ENCODE results near the gene SYNJ2BP. TPM values are rescaled to one million over a fixed set of nuclear protein-coding genes. Genes with fewer than 3 reads are reported as not detected.
A peak's percentile ranks its signal among the peaks of the same experiment; 100 is the strongest.

SYNJ2BP gene
- 42.3 TPM for total RNA-seq
- long read RNA-seq, full-length matches to known transcripts = 21 of 28 reads
- long read RNA-seq, partial matches to known transcripts = 0 of 28 reads
- long read RNA-seq, other reads (novel, unspliced or antisense) = 7 of 28 reads

GRCh38 chr14:70416725-70417349 lies at the start of gene SYNJ2BP:
Gene SYNJ2BP (minus strand): TSS chr14:70417090. CDS start chr14:70416963, 127 bp downstream.
- intact Hi-C loops (cut with DNase I) = no loop called here
- H3K27ac ChIP-seq = peak within 1 kb of the TSS; percentile 81
- H3K27me3 ChIP-seq = no peaks in the 10 kb centered on the region
- H3K36me3 ChIP-seq = no peaks in the 10 kb centered on the region
- H3K4me3 ChIP-seq = peak within 1 kb of the TSS; percentile 94
- ATAC-seq = peak; percentile 99
- no peak for TF ChIP-seq CTCF (IDR thresholded peaks at IDR 0.05)
- no peaks in the 10 kb centered on the region for H3K9me3 ChIP-seq
- DNase-seq = peak; percentile 89
- H3K4me1 ChIP-seq = peaks cover 14% of the 10 kb centered on the region

DNA sequence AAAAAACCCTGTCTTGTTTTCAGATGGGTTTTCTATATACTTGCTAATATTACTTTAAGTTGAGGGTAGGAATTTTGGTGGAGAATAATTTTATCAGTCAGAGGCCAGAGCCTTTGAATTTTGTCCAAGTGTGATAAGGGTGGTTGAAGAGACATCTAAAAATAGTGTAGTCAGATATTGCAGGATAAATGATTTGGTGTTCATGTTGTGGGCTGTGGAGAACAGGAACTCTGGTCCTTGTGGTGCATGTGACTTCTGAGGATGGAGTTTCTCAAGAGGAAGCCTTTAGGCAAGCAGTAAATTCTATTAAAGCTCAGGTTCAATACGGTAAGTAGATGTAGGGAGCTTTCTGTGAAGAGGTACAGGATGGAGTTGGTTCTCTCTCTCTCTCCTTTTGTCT lies 37.8 kb upstream of the SYNJ2BP start:
- H3K4me3 ChIP-seq = no peak overlapping the region
- no peak overlapping the region for H3K27ac ChIP-seq
- no peaks in the 10 kb centered on the region for H3K4me1 ChIP-seq
- TF ChIP-seq CTCF (IDR thresholded peaks at IDR 0.05) = no peak
- DNase-seq (no peak), ATAC-seq (no peak)
- no peaks in the 10 kb centered on the region for H3K9me3 ChIP-seq
- intact Hi-C loops (cut with DNase I) = no loop called here
- no peaks in the 10 kb centered on the region for H3K27me3 ChIP-seq
- no peaks in the 10 kb centered on the region for H3K36me3 ChIP-seq

- Histone ChIP-seq H3K36me3 (no peaks in the 10 kb centered on the region), H3K9me3 (no peaks in the 10 kb centered on the region), H3K27me3 (no peaks in the 10 kb centered on the region), H3K27ac (no peak within 1 kb of the TSS), H3K4me1 (no peaks in the 10 kb centered on the region), H3K4me3 (no peak within 1 kb of the TSS)
- intact Hi-C loops (cut with DNase I) = no loop called here
- ATAC-seq (no peak), DNase-seq (no peak)
- no peak for TF ChIP-seq CTCF (IDR thresholded peaks at IDR 0.05)
These were observed 35.0 kb upstream of the SYNJ2BP start, which contains the start of gene ADAM21 for GRCh38 chr14:70451874-70452273. Gene ADAM21 (plus strand): TSS chr14:70452174. CDS start chr14:70457500, 5,326 bp downstream.

DNA sequence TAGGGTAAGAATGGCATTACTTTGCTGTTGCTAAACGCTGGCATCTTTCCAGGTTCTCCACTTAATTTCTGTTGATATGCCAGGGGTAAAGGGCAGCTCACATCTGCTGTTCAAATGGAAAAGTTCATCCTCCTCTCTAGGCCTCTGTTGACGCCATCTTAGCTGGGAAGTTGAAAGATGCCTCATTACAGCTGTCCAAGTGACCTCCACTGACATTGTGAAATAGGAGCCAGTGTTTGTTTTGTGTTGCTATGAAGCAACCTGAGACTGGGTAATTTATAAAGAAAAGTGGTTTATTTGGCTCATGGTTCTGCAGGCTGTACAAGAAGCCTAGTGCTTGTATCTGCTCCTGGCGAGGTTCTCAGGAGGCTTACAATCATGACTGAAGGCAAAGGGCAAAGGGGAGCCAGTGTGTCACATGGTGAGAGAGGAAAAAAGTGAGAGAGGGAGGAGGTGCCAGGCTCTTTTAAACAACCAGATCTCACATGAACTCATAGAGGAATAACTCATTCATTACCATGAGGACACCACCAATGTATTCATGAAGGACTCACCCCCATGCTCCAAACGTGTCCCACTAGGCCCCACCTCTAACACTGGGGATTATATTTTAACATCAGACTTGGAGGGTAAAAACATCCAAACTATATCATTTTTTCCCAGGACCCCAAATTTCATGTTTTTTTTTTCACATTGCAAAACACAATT lies 31.9 kb upstream of the SYNJ2BP start:
- H3K36me3 ChIP-seq = no peaks in the 10 kb centered on the region
- H3K9me3 ChIP-seq = peaks cover 7% of the 10 kb centered on the region
- TF ChIP-seq CTCF (IDR thresholded peaks at IDR 0.05) = no peak

GRCh38 chr14:70442750-70443149 lies 25.9 kb upstream of the SYNJ2BP start:
- intact Hi-C loops (cut with DNase I) = no loop called here
- Histone ChIP-seq H3K36me3 (no peaks in the 10 kb centered on the region), H3K9me3 (peaks cover 25% of the 10 kb centered on the region), H3K4me1 (no peaks in the 10 kb centered on the region), H3K27ac (no peak overlapping the region), H3K27me3 (no peaks in the 10 kb centered on the region), H3K4me3 (no peak overlapping the region)
- no peak for ATAC-seq
- no peak for DNase-seq
- no peak for TF ChIP-seq CTCF (IDR thresholded peaks at IDR 0.05)

More for the DNA sequence above, 31.9 kb upstream of the SYNJ2BP start:
- no peak for DNase-seq
- intact Hi-C loops (cut with DNase I) = no loop called here
- Histone ChIP-seq H3K4me3 (no peak overlapping the region), H3K27me3 (no peaks in the 10 kb centered on the region), H3K4me1 (no peaks in the 10 kb centered on the region), H3K27ac (no peak overlapping the region)
- no peak for ATAC-seq

All from upper lobe of right lung (tissue), 1 donor.